GM12874 (cell line): ENCODE data around the gene CNN2.
A peak's percentile ranks its signal among the peaks of the same experiment; 100 is the strongest.

Experiments used
- TF ChIP-seq, protein P1 (sequence below): IDR thresholded peaks from 2 replicates; pipeline ENCODE4 v1.5.1; 2011; ENCODE audit warnings: low read depth, mild to moderate bottlenecking, control low read depth, low read length, moderate library complexity; ENCODE audit not compliant: insufficient read depth

CNN2 gene

GRCh38 chr19:1053176-1054101 is 27.0 kb downstream of the CNN2 start:
- TF ChIP-seq, protein P1, sequence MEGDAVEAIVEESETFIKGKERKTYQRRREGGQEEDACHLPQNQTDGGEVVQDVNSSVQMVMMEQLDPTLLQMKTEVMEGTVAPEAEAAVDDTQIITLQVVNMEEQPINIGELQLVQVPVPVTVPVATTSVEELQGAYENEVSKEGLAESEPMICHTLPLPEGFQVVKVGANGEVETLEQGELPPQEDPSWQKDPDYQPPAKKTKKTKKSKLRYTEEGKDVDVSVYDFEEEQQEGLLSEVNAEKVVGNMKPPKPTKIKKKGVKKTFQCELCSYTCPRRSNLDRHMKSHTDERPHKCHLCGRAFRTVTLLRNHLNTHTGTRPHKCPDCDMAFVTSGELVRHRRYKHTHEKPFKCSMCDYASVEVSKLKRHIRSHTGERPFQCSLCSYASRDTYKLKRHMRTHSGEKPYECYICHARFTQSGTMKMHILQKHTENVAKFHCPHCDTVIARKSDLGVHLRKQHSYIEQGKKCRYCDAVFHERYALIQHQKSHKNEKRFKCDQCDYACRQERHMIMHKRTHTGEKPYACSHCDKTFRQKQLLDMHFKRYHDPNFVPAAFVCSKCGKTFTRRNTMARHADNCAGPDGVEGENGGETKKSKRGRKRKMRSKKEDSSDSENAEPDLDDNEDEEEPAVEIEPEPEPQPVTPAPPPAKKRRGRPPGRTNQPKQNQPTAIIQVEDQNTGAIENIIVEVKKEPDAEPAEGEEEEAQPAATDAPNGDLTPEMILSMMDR: no peak

DNA sequence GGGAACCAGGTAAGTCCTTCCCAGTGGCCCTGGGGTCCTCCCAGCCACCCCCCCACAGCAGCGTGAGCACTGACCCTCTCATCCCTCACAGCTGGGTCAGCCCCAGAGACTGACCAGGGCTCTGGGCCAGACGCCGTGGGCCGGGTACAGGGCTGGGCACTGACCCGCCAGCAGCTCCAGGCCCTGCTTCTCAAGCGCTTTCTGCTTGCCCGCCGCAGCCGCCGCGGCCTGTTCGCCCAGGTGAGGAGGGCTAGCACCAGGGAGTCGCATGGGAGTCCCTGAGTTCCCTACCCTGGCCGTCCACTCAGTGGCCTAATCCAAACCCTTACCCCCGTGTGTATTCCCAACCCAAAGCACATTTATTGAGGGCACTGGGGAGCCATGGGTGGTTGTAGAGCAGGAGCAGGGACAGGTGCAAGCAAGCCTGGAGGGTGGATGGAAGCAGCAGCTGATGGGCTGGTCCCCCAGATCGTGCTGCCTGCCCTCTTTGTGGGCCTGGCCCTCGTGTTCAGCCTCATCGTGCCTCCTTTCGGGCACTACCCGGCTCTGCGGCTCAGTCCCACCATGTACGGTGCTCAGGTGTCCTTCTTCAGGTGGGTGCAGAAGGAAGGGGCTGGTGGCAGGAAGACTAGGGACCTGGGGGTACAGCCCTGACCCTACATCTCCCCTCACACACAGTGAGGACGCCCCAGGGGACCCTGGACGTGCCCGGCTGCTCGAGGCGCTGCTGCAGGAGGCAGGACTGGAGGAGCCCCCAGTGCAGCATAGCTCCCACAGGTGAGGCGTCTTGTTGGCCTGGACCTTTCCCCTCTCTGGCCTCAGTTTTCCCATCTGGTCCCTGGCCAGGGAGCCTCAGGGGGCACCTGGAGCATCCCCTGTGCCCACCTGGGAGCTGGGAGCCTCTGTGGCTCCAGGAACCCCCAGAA is 28.0 kb downstream of the CNN2 start:
- TF ChIP-seq, protein P1: no peak

DNA sequence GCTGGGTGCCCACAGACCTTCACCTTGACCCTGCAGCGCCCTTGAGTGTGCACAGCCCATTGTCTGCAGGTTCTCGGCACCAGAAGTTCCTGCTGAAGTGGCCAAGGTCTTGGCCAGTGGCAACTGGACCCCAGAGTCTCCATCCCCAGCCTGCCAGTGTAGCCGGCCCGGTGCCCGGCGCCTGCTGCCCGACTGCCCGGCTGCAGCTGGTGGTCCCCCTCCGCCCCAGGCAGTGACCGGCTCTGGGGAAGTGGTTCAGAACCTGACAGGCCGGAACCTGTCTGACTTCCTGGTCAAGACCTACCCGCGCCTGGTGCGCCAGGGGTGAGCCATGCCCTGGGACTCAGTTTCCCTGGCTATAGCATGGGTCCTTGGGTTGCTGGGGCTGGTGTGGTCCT is 28.6 kb downstream of the CNN2 start:
- TF ChIP-seq, protein P1: no peak

GRCh38 chr19:1055886-1056620 is 29.6 kb downstream of the CNN2 start:
- TF ChIP-seq, protein P1: no peak

DNA sequence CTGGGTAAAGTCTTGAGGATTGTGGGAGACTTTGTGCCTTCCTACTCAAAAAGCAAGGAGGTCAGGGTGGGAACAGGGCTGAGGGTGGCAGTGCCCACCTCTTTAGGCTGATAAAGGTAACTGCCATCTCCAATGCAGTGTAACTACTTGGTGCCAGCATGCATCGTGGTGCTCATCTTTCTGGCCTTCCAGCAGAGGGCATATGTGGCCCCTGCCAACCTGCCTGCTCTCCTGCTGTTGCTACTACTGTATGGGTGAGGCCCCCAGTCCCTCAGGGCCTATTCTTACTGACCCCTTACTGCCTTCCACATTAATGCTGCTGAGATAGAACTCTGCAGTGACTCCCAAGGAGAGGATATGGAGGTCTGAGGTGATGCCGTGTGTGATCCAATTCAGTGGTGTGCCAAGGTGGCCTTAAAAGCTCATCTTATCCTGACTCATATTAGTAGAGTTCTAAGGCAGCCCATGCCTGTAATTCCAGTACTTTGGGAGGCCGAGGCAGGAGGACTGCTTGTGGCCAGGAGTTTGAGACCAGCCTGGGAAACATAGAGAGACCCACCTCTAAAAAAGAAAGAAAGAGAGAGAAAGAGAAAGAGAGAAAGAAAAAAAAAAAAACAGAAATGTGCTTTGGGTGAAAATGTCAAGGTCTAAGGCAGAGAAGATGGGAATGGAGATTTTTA is 30.9 kb downstream of the CNN2 start:
- TF ChIP-seq, protein P1: peak; percentile 52

GRCh38 chr19:1058112-1058511 is 31.7 kb downstream of the CNN2 start:
- TF ChIP-seq, protein P1: no peak
